CD4-positive, alpha-beta T cell treated with Interleukin-2 at 100 ng/mL for 4 hours (primary cell): Measurements from ENCODE around the gene SUGCT.
"Not testable (repeated sequence)": the region's sequence is repeated elsewhere in the genome, so short reads cannot be mapped to it uniquely, and the experiment has no call there.

ENCODE experiments used
- DNase-seq: peaks from one replicate; pipeline ENCODE4 v3.0.0-alpha.2; 2020; ENCODE audit warnings: low spot score

SUGCT gene

DNA sequence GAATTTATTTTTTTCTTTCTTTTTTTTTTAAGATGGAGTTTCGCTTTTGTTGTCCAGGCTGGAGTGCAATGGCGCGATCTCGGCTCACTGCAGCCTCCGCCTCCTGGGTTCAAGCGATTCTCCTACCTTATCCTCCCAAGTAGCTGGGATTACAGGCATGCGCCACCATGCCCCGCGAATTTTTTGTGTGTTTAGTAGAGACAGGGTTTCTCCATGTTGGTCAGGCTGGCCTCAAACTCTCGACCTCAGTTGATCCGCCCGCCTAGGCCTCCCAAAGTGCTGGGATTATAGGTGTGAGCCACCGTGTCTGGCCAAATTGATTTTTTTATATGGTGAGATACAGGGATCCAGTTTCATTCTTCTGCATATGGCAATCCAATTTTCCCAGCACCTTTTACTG, 5.1 kb downstream of the SUGCT start:
- not testable (repeated sequence) for DNase-seq

GRCh38 chr7:40141916-40142315, 7.1 kb downstream of the SUGCT start:
- DNase-seq, result not testable (repeated sequence)

DNA sequence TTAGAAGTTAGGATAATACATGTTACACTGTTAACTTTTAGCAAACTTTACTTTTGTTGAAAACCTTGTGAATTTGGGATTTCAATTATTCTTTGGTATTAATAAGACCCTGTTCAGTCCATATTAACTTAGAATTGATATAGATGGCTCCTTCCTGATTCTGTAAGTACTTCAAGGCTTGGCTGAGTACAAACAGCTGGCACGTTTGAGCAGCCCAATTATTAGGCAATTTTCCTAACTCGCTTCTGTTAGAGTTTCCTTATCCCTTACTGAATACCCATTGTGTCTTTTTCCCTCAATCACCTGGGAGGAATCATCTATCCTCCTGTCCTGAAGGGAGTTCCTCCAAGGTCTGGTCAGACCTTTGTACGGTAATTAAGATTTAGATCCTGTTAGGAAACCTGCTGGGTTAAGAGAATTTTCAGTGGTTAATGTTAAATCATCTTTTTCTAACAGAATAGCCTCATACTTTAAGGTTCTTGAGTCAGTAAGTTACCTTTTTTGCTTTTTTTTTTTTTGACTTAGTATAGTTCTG, 10.9 kb downstream of the SUGCT start:
- DNase-seq, result not testable (repeated sequence)

GRCh38 chr7:40147371-40148246, 12.8 kb downstream of the SUGCT start:
- DNase-seq, result no peak

DNA sequence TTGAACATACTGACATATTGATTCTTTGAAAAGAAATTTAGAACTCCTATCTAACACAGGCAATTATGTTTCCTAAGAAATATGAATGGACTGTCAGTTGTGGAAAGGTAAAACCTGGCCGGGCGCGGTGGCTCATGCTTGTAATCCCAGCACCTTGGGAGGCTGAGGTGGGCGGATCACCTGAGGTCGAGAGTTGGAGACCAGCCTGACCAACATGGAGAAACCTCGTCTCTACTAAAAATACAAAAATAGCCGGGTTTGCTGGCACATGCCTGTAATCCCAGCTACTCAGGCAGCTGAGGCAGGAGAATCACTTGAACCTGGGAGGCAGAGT, 13.4 kb downstream of the SUGCT start:
- DNase-seq, result not testable (repeated sequence)

DNA sequence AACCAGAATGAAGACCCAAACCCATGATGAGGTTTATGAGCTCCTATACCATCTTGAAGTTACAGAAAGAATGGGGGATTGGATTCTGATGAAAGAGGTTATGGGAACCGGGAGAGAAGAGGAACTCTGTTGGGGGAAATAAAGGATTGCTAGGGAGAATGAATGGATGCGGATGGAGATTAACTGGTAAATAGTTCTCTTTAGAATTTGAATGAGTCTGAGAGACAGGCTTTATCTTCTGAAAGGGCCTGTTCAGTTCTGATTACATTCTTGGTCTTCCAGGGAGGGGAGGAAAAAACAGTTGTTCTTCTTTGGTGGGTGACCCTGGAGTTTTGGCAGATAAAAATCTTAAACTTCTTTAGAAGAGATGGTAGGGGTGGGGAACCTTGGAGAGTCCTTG, 13.9 kb downstream of the SUGCT start:
- DNase-seq, result no peak

DNA sequence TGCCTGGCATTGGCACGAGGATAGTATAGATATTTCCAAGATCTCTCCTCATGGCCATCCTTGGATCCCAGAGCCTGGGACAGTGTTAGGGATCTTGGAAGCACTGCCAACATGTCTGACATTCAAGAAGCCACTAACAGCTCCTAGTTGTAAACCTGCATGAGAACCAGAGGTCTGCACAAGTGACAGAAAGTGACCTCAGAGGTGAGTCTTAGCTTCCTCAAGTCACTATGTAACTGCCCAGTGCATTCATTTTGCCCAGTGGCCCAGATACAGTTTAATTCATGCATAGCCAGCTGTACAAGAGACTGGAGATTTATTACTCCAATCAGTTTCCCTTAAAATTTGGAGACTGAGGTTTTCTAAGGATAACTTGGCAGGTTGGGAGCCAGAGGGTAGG, 16.7 kb downstream of the SUGCT start:
- DNase-seq, result no peak

- no peak for DNase-seq
Observed at GRCh38 chr7:40156988-40157387, 22.2 kb downstream of the SUGCT start.

GRCh38 chr7:40162516-40162915, 27.7 kb downstream of the SUGCT start:
- DNase-seq, result no peak

DNA sequence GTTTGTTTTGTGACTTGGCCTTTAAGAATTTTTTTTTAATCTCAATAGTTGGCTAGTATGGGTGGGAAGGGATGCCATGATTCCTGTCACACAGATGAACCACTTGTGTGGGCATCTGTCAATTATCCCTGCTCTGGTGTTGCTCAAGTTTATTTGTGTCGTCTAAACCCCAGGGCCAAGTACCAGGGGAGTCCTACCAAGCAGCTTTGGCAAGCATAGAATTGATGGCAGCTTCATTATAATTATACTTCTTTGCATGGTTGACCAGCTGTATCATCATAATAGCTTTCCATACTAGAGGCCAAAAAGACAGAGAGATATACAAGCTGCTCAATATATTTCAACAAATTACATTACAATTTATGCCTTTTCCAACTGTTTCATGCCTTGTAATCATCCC, 30.4 kb downstream of the SUGCT start:
- DNase-seq, result no peak

- no peak for DNase-seq
Observed at GRCh38 chr7:40167291-40167690, 32.5 kb downstream of the SUGCT start.

DNA sequence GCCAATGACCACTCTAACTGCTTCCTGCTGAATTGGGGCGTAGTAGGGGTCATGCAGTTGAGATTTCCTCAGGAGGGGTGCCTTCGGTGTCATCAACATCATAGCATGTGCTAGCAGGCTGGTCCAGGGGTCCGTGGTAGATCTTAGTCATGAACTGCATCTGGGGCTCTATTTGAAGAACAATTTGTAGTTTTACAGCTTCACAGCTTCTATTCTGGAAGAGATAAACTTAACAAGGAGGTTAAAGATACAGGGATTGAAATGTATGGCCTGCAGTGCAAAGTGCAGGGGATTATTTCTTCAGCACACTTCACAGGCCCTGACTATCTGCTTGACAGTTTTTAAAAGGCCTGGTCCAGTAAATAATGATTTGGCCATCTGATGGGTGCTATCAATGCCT, 33.5 kb downstream of the SUGCT start:
- not testable (repeated sequence) for DNase-seq

DNA sequence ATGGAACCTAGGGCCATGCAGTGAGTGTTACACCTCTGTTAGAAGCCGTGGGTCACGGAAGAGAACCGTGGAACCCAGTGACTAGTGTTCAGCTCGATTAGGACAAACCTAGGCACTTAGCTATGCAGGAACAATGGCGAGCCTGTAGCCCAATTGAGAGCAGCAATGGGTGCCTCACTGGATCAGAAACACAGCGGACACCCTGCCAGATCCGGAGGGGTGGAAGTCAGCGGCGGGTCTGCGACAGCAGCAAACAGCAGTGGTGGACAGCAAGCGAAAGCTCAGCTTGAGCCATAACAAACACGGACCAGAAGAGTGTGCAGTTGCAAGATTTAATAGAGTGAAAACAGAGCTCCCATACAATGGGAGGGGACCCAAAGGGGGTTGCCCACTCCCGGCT, 38.3 kb downstream of the SUGCT start:
- DNase-seq, result not testable (repeated sequence)

GRCh38 chr7:40175256-40175655, 40.5 kb downstream of the SUGCT start:
- DNase-seq, result not testable (repeated sequence)

- no peak for DNase-seq
Observed at GRCh38 chr7:40175725-40176510, 41.1 kb downstream of the SUGCT start.

DNA sequence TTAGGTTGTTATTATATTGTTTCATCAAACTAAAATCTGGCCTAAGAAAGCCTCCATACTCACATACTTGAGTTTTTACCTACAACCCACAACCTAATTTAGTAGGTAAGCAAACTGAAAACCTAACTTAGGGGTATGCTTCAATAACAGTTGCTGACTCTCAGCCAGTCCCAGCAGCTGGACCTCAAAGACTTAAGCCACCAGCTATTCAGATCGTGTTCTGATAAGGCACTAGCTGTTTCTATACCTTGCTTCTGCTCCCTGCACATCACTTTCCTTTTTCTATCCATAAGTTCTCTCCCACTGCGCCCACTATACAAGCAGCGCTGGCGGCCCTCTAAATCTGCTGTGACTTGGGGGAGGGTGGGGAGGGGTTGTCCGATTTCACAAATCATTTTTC, 42.3 kb downstream of the SUGCT start:
- DNase-seq, result no peak

DNA sequence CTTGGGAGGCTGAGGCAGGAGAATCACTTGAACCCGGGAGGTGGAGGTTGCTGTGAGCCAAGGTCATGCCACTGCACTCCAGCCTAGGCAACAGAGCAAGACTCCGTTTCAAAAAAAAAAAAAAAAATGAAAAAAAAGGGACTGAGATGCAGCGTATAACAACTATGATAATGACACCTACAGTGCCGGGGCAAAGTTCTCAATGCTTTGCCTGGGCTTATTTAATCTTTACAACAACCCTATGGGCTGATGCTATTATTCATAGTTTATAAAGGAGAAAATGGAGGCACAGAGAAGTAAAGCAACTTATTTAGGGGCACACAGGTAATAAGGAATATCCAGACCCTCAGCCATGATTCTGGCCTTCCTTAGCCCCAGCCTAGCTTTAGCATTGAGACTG, 47.6 kb downstream of the SUGCT start:
- no peak for DNase-seq

DNA sequence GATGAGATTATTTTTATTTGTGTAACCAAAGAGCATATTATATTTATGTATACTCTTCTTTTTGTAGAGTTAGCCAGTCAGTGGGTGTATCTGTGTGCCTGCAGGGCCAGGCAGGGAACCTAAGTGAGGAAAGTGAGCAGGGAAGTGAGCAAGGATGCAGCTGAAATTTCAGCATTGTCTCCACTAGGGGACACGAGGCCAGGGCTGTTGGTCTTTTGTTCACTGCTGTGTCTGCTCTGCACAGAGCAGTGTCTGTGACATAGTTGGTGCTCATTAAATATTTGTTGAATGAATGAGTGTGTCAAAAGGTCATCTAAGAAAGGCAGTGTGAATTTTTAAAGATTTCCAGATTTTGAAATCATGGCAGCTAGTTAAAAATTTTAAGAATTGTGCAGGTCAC, 51.8 kb downstream of the SUGCT start:
- DNase-seq, result no peak

DNA sequence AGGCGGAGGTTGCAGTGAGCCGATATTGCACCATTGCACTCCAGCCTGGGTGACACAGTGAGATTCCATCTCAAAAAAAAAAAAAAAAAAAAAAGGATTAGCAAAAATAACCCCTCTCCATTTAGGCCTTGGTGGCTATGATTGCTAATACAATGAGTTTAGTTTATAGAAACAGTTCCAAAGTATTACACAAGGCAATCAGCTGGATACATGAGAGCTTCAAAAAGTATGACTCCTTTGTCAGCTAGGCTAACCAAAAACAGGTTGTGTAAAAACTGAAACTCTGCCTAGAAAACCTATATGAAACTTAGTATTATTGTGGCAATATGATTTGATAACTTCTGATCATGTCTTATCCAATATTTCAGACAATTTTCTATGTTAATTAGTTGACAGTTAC, 57.2 kb downstream of the SUGCT start:
- no peak for DNase-seq

GRCh38 chr7:40194745-40195144, 59.9 kb downstream of the SUGCT start:
- DNase-seq, result no peak

- no peak for DNase-seq
Observed at GRCh38 chr7:40197527-40197926, 62.7 kb downstream of the SUGCT start.

DNA sequence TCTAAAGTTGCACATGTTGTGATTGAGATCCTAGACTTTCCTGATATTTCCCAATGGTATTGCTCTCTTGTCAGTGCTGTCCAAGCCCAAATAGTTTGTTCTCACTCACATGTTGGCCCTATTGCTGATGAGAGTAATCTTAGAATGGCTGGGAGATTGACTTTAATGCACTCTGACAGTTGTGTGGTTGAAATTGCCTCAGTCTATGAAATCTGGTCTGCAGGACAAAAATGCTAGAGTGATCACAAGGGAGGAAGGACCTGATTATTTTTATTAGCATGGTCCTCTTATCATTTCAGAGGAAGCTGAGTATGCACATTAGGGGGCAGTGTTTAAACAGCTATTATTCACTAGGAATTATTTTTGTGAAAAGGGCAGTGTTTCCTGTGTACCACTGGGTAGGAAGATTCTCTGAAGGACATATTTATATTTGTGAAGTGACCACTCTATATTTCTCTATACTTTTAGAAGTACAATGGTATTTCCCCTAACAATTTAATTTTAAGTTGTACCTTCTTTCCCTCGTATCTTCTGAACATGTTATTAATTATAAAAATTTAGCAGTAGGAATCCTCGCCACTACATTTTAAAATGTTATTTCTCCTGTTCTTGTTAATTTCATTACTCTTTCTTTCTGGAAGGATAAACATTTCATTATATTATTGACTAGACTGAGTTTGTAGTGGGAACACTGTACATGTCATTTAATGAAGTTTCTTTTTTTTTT, 64.4 kb downstream of the SUGCT start:
- DNase-seq, result no peak
